ENCODE results near the gene UXS1. TPM values are rescaled to one million over a fixed set of nuclear protein-coding genes. Genes with fewer than 3 reads are reported as not detected.

Gene UXS1
- total RNA-seq, 1 experiment from 2014 or later = 46.3 TPM

- Histone ChIP-seq H2BK20ac (ENCODE audit: low read depth, low read length, poor library complexity, severe bottlenecking) (no peak overlapping the region), H2BK12ac (ENCODE audit: insufficient read length, low read depth, low read length) (no peak overlapping the region), H2AFZ (ENCODE audit: low read length) (no peak overlapping the region), H3K27ac (ENCODE audit: insufficient read length, low read depth, low read length) (no peak overlapping the region), H2BK120ac (ENCODE audit: low read depth, low read length, poor library complexity, severe bottlenecking) (no peak overlapping the region), H3K4me1 (ENCODE audit: insufficient read depth, low read length) (no peaks in the 10 kb centered on the region; the same call in 1 of the 2 replicates), H2AK5ac (ENCODE audit: insufficient read length, low read length) (no peak overlapping the region), H3T11ph (ENCODE audit: low read length) (no peak overlapping the region), H3K23ac (ENCODE audit: insufficient read length, low read depth, low read length) (no peak overlapping the region), H4K5ac (ENCODE audit: insufficient read length, low read depth, low read length) (no peak overlapping the region), H3K56ac (ENCODE audit: insufficient read length, low read depth, low read length) (no peak overlapping the region), H3K4ac (ENCODE audit: low read depth, low read length) (no peak overlapping the region), H3K18ac (ENCODE audit: insufficient read length, low read depth, low read length) (no peak overlapping the region), H3K27me3 (ENCODE audit: insufficient read depth, low read length) (no peaks in the 10 kb centered on the region), H3K9me3 (ENCODE audit: control insufficient read depth, low read depth, low read length) (no peaks in the 10 kb centered on the region), H3K14ac (ENCODE audit: insufficient read depth, low read length) (no peak overlapping the region), H3K4me2 (ENCODE audit: insufficient read depth, insufficient read length, low read length) (no peak overlapping the region), H4K20me1 (ENCODE audit: control insufficient read depth, insufficient read depth, insufficient read length) (no peaks in the 10 kb centered on the region), H3K9ac (ENCODE audit: extremely low read depth, insufficient read length, low read length) (no peak overlapping the region), H4K91ac (ENCODE audit: insufficient read length, low read depth, low read length) (no peak overlapping the region), H4K8ac (replicated peaks; ENCODE audit: insufficient read length, low read depth, low read length) (no peak overlapping the region), H2BK15ac (ENCODE audit: low read depth, low read length) (no peak overlapping the region), H2BK5ac (ENCODE audit: insufficient read length, low read length) (no peak overlapping the region), H3K79me1 (ENCODE audit: insufficient read depth, low read depth, low read length, poor library complexity, severe bottlenecking) (no peaks in the 10 kb centered on the region), H3K79me2 (ENCODE audit: insufficient read depth, low read length) (no peaks in the 10 kb centered on the region), H3K23me2 (ENCODE audit: insufficient read length, low read depth, low read length, poor library complexity, severe bottlenecking) (no peaks in the 10 kb centered on the region)
- WGBS (ENCODE audit: extremely low coverage, insufficient read length, low lambda C conversion rate) = no CpG with 5 or more reads among the region's 2 CpGs
- no peak for TF ChIP-seq CTCF (conservative IDR thresholded peaks at IDR 0.05)
- DNase-seq = no peak
- Mint-ChIP-seq H3K36me3 (ENCODE audit: insufficient read depth in 1 of 3, low read depth in 3 of 3) (no peaks in the 10 kb centered on the region), H3K4me1 (peaks cover 3 to 10% of the 10 kb centered on the region in 2 experiments), H3K27ac (no peak overlapping the region), H3K9me3 (no peaks in the 10 kb centered on the region; a peak in 1 of 5 replicates), H3K4me3 (no peak overlapping the region), H3K27me3 (ENCODE audit: low read depth) (peaks cover 6% of the 10 kb centered on the region)
Measured at GRCh38 chr2:106201661-106202060, 7.6 kb upstream of the UXS1 start.
